GM23338 (cell line): ENCODE measurements around the gene BOK. TPM values are rescaled to one million over a fixed set of nuclear protein-coding genes. Genes with fewer than 3 reads are reported as not detected.

Experiments
- ATAC-seq: fragments of 200-7000 bp; cut with Tn5 transposase; 3 replicates; pipeline ENCODE4 v1.9.1; 2020
- DNase-seq: peaks from one replicate; pipeline ENCODE4 v3.0.0-alpha.2; 2015; ENCODE audit warnings: low spot score
- H2AFZ ChIP-seq: fragments of 200-600 bp; sonication (generic); 2 replicates; pipeline ENCODE4 v1.8.0; 2016; ENCODE audit warnings: antibody characterized with exemption, mild to moderate bottlenecking, moderate library complexity
- H3F3A ChIP-seq: fragments of 200-600 bp; sonication (generic); replicated peaks from 2 replicates; pipeline ENCODE4 v1.8.0; 2017; ENCODE audit warnings: antibody characterized with exemption, mixed run types, low read depth
- H3K27ac ChIP-seq: fragments of 200-600 bp; sonication (generic); 2 replicates; pipeline ENCODE4 v1.6.1; 2016; ENCODE audit warnings: low read depth
- H3K27me3 ChIP-seq: fragments of 200-600 bp; sonication (generic); 2 replicates; pipeline ENCODE4 v1.8.0; 2016; ENCODE audit warnings: mild to moderate bottlenecking, mixed run types, moderate library complexity; ENCODE audit not compliant: insufficient read depth
- H3K36me3 ChIP-seq: fragments of 200-600 bp; sonication (generic); 2 replicates; pipeline ENCODE4 v1.8.0; 2016; ENCODE audit warnings: mild to moderate bottlenecking; ENCODE audit not compliant: insufficient read depth
- H3K4me1 ChIP-seq: fragments of 200-600 bp; sonication (generic); 2 replicates; pipeline ENCODE4 v1.8.0; 2016; ENCODE audit warnings: mild to moderate bottlenecking, moderate library complexity; ENCODE audit not compliant: insufficient read depth
- H3K4me2 ChIP-seq: fragments of 200-600 bp; sonication (generic); 2 replicates; pipeline ENCODE4 v1.7.1; 2017; ENCODE audit warnings: mixed run types
- H3K4me3 ChIP-seq: fragments of 200-600 bp; sonication (generic); 2 replicates; pipeline ENCODE4 v1.6.1; 2016; ENCODE audit warnings: mixed run types
- H3K79me2 ChIP-seq: fragments of 200-600 bp; sonication (generic); replicated peaks from 2 replicates; pipeline ENCODE4 v1.8.0; 2017; ENCODE audit warnings: mild to moderate bottlenecking; ENCODE audit not compliant: insufficient read depth
- H3K9me2 ChIP-seq: fragments of 200-600 bp; sonication (generic); 2 replicates; pipeline ENCODE4 v1.8.0; 2017; ENCODE audit not compliant: insufficient read depth
- H4K20me1 ChIP-seq: fragments of 200-600 bp; sonication (generic); replicated peaks from 2 replicates; pipeline ENCODE4 v1.8.0; 2017; ENCODE audit warnings: mild to moderate bottlenecking; ENCODE audit not compliant: insufficient read depth
- H3K27ac Mint-ChIP-seq: 2 replicates; pipeline ENCODE4 v1.8.0; 2020; ENCODE audit warnings: inconsistent platforms, mild to moderate bottlenecking, moderate library complexity, mixed read lengths
- H3K27me3 Mint-ChIP-seq: 3 replicates; pipeline ENCODE4 v1.8.0; 2022; ENCODE audit warnings: low read depth, mild to moderate bottlenecking, moderate library complexity, mixed read lengths, inconsistent platforms; ENCODE audit not compliant: insufficient read depth, poor library complexity
- H3K36me3 Mint-ChIP-seq: 3 replicates; pipeline ENCODE4 v1.8.0; 2021; ENCODE audit warnings: low read depth, mild to moderate bottlenecking, inconsistent platforms, moderate library complexity, mixed read lengths
- H3K4me1 Mint-ChIP-seq: 3 replicates; pipeline ENCODE4 v1.8.0; 2020; ENCODE audit warnings: mild to moderate bottlenecking, inconsistent platforms, mixed read lengths
- H3K4me3 Mint-ChIP-seq: 3 replicates; pipeline ENCODE4 v1.8.0; 2021; ENCODE audit warnings: moderate library complexity, mild to moderate bottlenecking, inconsistent platforms, mixed read lengths
- H3K9me3 Mint-ChIP-seq: 3 replicates; pipeline ENCODE4 v1.8.0; 2020; ENCODE audit warnings: moderate library complexity, mild to moderate bottlenecking, inconsistent platforms, mixed read lengths
- CREB1 ChIP-seq: fragments of 250-450 bp; sonication (Bioruptor Pico); IDR thresholded peaks from 2 replicates; pipeline ENCODE4 v1.5.0; 2020; ENCODE audit warnings: low read depth, mild to moderate bottlenecking, moderate library complexity
- EZH2 ChIP-seq: fragments of 200-600 bp; sonication (generic); IDR thresholded peaks from one replicate; pipeline ENCODE4 v1.8.0; 2017; ENCODE audit warnings: antibody characterized with exemption, mild to moderate bottlenecking, low read depth; ENCODE audit not compliant: unreplicated experiment
- EZH2phosphoT487 ChIP-seq: fragments of 200-600 bp; sonication (generic); IDR thresholded peaks from one replicate; pipeline ENCODE4 v1.8.1; 2018; ENCODE audit warnings: antibody characterized with exemption; ENCODE audit not compliant: unreplicated experiment
- JUNB ChIP-seq: IDR thresholded peaks from one replicate; pipeline ENCODE4 v1.6.1; 2016; ENCODE audit warnings: antibody characterized with exemption; ENCODE audit not compliant: unreplicated experiment
- NANOG ChIP-seq: IDR thresholded peaks from 2 replicates; pipeline ENCODE4 v1.6.1; 2016; ENCODE audit warnings: antibody characterized with exemption, borderline replicate concordance
- POLR2AphosphoS5 ChIP-seq: IDR thresholded peaks from 2 replicates; pipeline ENCODE4 v1.6.1; 2016; ENCODE audit warnings: antibody characterized with exemption, low read depth
- STAT1 ChIP-seq: IDR thresholded peaks from one replicate; pipeline ENCODE4 v1.6.1; 2016; ENCODE audit warnings: antibody characterized with exemption; ENCODE audit not compliant: unreplicated experiment
- ZNF114 ChIP-seq: fragments of 250-450 bp; sonication (Bioruptor Pico); IDR thresholded peaks from 2 replicates; pipeline ENCODE4 v1.5.0; 2020; ENCODE audit warnings: mild to moderate bottlenecking, moderate library complexity
- ZNF331 ChIP-seq: fragments of 250-450 bp; sonication (Bioruptor Pico); IDR thresholded peaks from 2 replicates; pipeline ENCODE4 v1.5.0; 2020; ENCODE audit warnings: low read depth, mild to moderate bottlenecking, moderate library complexity
- polyA plus RNA-seq: library from polyadenylated mRNA; unstranded; fragments of >200 nt; fragmentation: Nextera tagmentation; extraction: Ambion mirVana; gene quantifications from 2 replicates; pipeline ENCODE4 v1.2.1, GENCODE V29; 2016
- total RNA-seq: library from RNA; depleted of rRNA; stranded (reverse); fragments of >200 nt; shearing (Covaris generic); gene quantifications from 2 replicates; pipeline ENCODE4 v1.2.3, GENCODE V29; 2014
- TF ChIP-seq, protein P1 (sequence below): IDR thresholded peaks from 2 replicates; pipeline ENCODE4 v1.6.1; 2016; ENCODE audit warnings: antibody characterized with exemption
- TF ChIP-seq, protein P2 (sequence below), 2 experiments: fragments of 200-600 bp in 1 of 2; sonication (generic) in 1 of 2; conservative IDR thresholded peaks; 2 replicates each; pipeline versions ENCODE4 v1.5.1 to v1.6.1; 2016 to 2017; ENCODE audit warnings: antibody characterized with exemption in 2 of 2, low read depth in 2 of 2, mild to moderate bottlenecking in 2 of 2, moderate library complexity in 1 of 2
- TF ChIP-seq, protein P3 (sequence below): fragments of 250-450 bp; sonication (Bioruptor Pico); IDR thresholded peaks from 2 replicates; pipeline ENCODE4 v1.5.0; 2020; ENCODE audit warnings: mild to moderate bottlenecking, moderate library complexity
- TF ChIP-seq, protein P4 (sequence below): IDR thresholded peaks from one replicate; pipeline ENCODE4 v1.6.1; 2018; ENCODE audit warnings: antibody characterized with exemption; ENCODE audit not compliant: unreplicated experiment

The BOK gene
- total and polyA plus RNA-seq, 2 experiments from 2014 or later, result 13.5 to 36.7 TPM

DNA sequence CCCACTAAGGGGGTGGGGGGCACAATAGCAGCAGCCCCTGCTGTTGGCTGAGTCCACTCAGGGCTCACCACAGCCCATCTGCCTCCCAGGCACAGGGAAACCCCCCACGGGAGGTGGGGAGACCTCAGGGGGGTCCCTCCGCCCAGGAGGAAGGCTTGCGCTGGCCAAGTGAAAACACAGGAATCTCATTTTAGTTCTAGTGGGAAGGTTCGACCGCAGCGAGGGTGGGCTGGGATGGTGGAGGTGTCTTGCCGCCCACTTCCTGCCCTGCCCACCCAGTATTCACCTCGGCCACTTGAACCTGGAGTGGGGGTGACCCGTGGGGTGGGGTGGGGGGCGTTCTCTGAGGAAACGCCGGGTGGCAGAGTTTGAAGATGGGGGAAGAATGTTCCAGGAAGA, 6.9 kb upstream of the BOK start:
- no peaks in the 10 kb centered on the region for H3K27me3 ChIP-seq
- H3F3A ChIP-seq, result no peaks in the 10 kb centered on the region

More for the DNA sequence above, 6.9 kb upstream of the BOK start:
- H3K4me1 Mint-ChIP-seq, result peaks cover 30% of the 10 kb centered on the region
- H3K36me3 Mint-ChIP-seq, result no peaks in the 10 kb centered on the region
- no peak overlapping the region for H3K27ac Mint-ChIP-seq
- Histone ChIP-seq H2AFZ (no peak overlapping the region), H3K27ac (no peak overlapping the region), H3K36me3 (no peaks in the 10 kb centered on the region), H3K9me2 (no peaks in the 10 kb centered on the region), H4K20me1 (no peaks in the 10 kb centered on the region), H3K4me1 (peaks cover 14% of the 10 kb centered on the region), H3K79me2 (no peaks in the 10 kb centered on the region), H3K4me3 (no peak overlapping the region), H3K4me2 (no peak overlapping the region)
- TF ChIP-seq POLR2AphosphoS5 (no peak), NANOG (no peak), ZNF114 (no peak), EZH2 (no peak), STAT1 (no peak), JUNB (no peak), ZNF331 (no peak), CREB1 (CRISPR knock-in tag) (no peak), EZH2phosphoT487 (no peak)
- TF ChIP-seq, protein P1, sequence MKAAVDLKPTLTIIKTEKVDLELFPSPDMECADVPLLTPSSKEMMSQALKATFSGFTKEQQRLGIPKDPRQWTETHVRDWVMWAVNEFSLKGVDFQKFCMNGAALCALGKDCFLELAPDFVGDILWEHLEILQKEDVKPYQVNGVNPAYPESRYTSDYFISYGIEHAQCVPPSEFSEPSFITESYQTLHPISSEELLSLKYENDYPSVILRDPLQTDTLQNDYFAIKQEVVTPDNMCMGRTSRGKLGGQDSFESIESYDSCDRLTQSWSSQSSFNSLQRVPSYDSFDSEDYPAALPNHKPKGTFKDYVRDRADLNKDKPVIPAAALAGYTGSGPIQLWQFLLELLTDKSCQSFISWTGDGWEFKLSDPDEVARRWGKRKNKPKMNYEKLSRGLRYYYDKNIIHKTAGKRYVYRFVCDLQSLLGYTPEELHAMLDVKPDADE, result no peak
- TF ChIP-seq, protein P2, sequence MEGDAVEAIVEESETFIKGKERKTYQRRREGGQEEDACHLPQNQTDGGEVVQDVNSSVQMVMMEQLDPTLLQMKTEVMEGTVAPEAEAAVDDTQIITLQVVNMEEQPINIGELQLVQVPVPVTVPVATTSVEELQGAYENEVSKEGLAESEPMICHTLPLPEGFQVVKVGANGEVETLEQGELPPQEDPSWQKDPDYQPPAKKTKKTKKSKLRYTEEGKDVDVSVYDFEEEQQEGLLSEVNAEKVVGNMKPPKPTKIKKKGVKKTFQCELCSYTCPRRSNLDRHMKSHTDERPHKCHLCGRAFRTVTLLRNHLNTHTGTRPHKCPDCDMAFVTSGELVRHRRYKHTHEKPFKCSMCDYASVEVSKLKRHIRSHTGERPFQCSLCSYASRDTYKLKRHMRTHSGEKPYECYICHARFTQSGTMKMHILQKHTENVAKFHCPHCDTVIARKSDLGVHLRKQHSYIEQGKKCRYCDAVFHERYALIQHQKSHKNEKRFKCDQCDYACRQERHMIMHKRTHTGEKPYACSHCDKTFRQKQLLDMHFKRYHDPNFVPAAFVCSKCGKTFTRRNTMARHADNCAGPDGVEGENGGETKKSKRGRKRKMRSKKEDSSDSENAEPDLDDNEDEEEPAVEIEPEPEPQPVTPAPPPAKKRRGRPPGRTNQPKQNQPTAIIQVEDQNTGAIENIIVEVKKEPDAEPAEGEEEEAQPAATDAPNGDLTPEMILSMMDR (conservative IDR thresholded peaks at IDR 0.05; ENCODE audit: low read depth in 2 of 2), result no peak
- TF ChIP-seq, protein P3, sequence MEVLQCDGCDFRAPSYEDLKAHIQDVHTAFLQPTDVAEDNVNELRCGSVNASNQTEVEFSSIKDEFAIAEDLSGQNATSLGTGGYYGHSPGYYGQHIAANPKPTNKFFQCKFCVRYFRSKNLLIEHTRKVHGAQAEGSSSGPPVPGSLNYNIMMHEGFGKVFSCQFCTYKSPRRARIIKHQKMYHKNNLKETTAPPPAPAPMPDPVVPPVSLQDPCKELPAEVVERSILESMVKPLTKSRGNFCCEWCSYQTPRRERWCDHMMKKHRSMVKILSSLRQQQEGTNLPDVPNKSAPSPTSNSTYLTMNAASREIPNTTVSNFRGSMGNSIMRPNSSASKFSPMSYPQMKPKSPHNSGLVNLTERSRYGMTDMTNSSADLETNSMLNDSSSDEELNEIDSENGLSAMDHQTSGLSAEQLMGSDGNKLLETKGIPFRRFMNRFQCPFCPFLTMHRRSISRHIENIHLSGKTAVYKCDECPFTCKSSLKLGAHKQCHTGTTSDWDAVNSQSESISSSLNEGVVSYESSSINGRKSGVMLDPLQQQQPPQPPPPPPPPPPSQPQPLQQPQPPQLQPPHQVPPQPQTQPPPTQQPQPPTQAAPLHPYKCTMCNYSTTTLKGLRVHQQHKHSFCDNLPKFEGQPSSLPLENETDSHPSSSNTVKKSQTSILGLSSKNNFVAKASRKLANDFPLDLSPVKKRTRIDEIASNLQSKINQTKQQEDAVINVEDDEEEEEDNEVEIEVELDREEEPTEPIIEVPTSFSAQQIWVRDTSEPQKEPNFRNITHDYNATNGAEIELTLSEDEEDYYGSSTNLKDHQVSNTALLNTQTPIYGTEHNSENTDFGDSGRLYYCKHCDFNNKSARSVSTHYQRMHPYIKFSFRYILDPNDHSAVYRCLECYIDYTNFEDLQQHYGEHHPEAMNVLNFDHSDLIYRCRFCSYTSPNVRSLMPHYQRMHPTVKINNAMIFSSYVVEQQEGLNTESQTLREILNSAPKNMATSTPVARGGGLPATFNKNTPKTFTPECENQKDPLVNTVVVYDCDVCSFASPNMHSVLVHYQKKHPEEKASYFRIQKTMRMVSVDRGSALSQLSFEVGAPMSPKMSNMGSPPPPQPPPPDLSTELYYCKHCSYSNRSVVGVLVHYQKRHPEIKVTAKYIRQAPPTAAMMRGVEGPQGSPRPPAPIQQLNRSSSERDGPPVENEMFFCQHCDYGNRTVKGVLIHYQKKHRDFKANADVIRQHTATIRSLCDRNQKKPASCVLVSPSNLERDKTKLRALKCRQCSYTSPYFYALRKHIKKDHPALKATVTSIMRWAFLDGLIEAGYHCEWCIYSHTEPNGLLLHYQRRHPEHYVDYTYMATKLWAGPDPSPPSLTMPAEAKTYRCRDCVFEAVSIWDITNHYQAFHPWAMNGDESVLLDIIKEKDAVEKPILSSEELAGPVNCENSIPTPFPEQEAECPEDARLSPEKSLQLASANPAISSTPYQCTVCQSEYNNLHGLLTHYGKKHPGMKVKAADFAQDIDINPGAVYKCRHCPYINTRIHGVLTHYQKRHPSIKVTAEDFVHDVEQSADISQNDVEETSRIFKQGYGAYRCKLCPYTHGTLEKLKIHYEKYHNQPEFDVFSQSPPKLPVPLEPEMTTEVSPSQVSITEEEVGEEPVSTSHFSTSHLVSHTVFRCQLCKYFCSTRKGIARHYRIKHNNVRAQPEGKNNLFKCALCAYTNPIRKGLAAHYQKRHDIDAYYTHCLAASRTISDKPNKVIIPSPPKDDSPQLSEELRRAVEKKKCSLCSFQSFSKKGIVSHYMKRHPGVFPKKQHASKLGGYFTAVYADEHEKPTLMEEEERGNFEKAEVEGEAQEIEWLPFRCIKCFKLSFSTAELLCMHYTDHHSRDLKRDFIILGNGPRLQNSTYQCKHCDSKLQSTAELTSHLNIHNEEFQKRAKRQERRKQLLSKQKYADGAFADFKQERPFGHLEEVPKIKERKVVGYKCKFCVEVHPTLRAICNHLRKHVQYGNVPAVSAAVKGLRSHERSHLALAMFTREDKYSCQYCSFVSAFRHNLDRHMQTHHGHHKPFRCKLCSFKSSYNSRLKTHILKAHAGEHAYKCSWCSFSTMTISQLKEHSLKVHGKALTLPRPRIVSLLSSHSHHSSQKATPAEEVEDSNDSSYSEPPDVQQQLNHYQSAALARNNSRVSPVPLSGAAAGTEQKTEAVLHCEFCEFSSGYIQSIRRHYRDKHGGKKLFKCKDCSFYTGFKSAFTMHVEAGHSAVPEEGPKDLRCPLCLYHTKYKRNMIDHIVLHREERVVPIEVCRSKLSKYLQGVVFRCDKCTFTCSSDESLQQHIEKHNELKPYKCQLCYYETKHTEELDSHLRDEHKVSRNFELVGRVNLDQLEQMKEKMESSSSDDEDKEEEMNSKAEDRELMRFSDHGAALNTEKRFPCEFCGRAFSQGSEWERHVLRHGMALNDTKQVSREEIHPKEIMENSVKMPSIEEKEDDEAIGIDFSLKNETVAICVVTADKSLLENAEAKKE (CRISPR knock-in tag), result no peak
- TF ChIP-seq, protein P4, sequence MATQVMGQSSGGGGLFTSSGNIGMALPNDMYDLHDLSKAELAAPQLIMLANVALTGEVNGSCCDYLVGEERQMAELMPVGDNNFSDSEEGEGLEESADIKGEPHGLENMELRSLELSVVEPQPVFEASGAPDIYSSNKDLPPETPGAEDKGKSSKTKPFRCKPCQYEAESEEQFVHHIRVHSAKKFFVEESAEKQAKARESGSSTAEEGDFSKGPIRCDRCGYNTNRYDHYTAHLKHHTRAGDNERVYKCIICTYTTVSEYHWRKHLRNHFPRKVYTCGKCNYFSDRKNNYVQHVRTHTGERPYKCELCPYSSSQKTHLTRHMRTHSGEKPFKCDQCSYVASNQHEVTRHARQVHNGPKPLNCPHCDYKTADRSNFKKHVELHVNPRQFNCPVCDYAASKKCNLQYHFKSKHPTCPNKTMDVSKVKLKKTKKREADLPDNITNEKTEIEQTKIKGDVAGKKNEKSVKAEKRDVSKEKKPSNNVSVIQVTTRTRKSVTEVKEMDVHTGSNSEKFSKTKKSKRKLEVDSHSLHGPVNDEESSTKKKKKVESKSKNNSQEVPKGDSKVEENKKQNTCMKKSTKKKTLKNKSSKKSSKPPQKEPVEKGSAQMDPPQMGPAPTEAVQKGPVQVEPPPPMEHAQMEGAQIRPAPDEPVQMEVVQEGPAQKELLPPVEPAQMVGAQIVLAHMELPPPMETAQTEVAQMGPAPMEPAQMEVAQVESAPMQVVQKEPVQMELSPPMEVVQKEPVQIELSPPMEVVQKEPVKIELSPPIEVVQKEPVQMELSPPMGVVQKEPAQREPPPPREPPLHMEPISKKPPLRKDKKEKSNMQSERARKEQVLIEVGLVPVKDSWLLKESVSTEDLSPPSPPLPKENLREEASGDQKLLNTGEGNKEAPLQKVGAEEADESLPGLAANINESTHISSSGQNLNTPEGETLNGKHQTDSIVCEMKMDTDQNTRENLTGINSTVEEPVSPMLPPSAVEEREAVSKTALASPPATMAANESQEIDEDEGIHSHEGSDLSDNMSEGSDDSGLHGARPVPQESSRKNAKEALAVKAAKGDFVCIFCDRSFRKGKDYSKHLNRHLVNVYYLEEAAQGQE, result no peak
- peaks cover 17% of the 10 kb centered on the region for H3K27me3 Mint-ChIP-seq
- ATAC-seq (no peak), DNase-seq (no peak)
- H3K4me3 Mint-ChIP-seq, result no peak overlapping the region
- H3K9me3 Mint-ChIP-seq, result peaks cover 8% of the 10 kb centered on the region; the same call in 2 of the 3 replicates
